Smooth muscle cell (in vitro differentiated cells): ENCODE results near the gene KCNK2. TPM values are rescaled to one million over a fixed set of nuclear protein-coding genes. Genes with fewer than 3 reads are reported as not detected.

ENCODE experiments used
- DNase-seq: peaks from one replicate; lab custom pipeline; 2025; ENCODE audit not compliant: unreplicated experiment; lab: John Stamatoyannopoulos, UW
- H2AFZ ChIP-seq: fragments of 200-600 bp; sonication (generic); 2 replicates; pipeline ENCODE4 v1.6.0; 2016; ENCODE audit warnings: antibody characterized with exemption, low read depth, mild to moderate bottlenecking
- H3F3A ChIP-seq: fragments of 200-600 bp; sonication (generic); 2 replicates; pipeline ENCODE4 v1.6.0; 2017; ENCODE audit warnings: antibody characterized with exemption, low read depth
- H3K27ac ChIP-seq: fragments of 200-600 bp; sonication (generic); 2 replicates; pipeline ENCODE4 v1.5.1; 2016; ENCODE audit warnings: low read depth, mild to moderate bottlenecking
- H3K27me3 ChIP-seq: fragments of 200-600 bp; sonication (generic); 2 replicates; pipeline ENCODE4 v1.6.1; 2016; ENCODE audit warnings: low read depth, mild to moderate bottlenecking
- H3K36me3 ChIP-seq: fragments of 200-600 bp; sonication (generic); 2 replicates; pipeline ENCODE4 v1.5.1; 2016; ENCODE audit warnings: low read depth
- H3K4me1 ChIP-seq: fragments of 200-600 bp; sonication (generic); 2 replicates; pipeline ENCODE4 v1.5.1; 2016; ENCODE audit warnings: low read depth
- H3K4me2 ChIP-seq: fragments of 200-600 bp; sonication (generic); 2 replicates; pipeline ENCODE4 v1.6.0; 2016; ENCODE audit warnings: mild to moderate bottlenecking
- H3K4me3 ChIP-seq: fragments of 200-600 bp; sonication (generic); 2 replicates; pipeline ENCODE4 v1.5.1; 2016; ENCODE audit warnings: mild to moderate bottlenecking
- H3K79me2 ChIP-seq: fragments of 200-600 bp; sonication (generic); 2 replicates; pipeline ENCODE4 v1.6.0; 2016; ENCODE audit warnings: low read depth, mild to moderate bottlenecking
- H3K9ac ChIP-seq: fragments of 200-600 bp; sonication (generic); 2 replicates; pipeline ENCODE4 v1.6.0; 2016; ENCODE audit warnings: low read depth
- H3K9me3 ChIP-seq: fragments of 200-600 bp; sonication (generic); replicated peaks from 2 replicates; pipeline ENCODE4 v1.5.1; 2016; ENCODE audit warnings: low read depth
- H4K20me1 ChIP-seq: fragments of 200-600 bp; sonication (generic); 2 replicates; pipeline ENCODE4 v1.6.0; 2016; ENCODE audit warnings: low read depth
- WGBS: methylation state at CpG from one replicate; pipeline ENCODE4 v1.1.7; 2016; ENCODE audit warnings: low lambda C conversion rate; 5-methylcytosine and 5-hydroxymethylcytosine counted together
- polyA plus RNA-seq: library from polyadenylated mRNA; unstranded; fragments of >200 nt; fragmentation: Nextera tagmentation; extraction: Ambion mirVana; gene quantifications from 2 replicates; pipeline ENCODE4 v1.2.1, GENCODE V29; 2016
- total RNA-seq: library from RNA; depleted of rRNA; stranded (reverse); fragments of >200 nt; gene quantifications from 2 replicates; pipeline ENCODE4 v1.2.3, GENCODE V29; 2014
- TF ChIP-seq, protein P1 (sequence below): fragments of 200-600 bp; sonication (generic); IDR thresholded peaks from 2 replicates; pipeline ENCODE4 v1.5.1; 2017; ENCODE audit warnings: borderline replicate concordance, mild to moderate bottlenecking, antibody characterized with exemption; ENCODE audit not compliant: insufficient read depth, poor library complexity, severe bottlenecking

Gene KCNK2
- total and polyA plus RNA-seq, 2 experiments from 2014 or later, result not detected

DNA sequence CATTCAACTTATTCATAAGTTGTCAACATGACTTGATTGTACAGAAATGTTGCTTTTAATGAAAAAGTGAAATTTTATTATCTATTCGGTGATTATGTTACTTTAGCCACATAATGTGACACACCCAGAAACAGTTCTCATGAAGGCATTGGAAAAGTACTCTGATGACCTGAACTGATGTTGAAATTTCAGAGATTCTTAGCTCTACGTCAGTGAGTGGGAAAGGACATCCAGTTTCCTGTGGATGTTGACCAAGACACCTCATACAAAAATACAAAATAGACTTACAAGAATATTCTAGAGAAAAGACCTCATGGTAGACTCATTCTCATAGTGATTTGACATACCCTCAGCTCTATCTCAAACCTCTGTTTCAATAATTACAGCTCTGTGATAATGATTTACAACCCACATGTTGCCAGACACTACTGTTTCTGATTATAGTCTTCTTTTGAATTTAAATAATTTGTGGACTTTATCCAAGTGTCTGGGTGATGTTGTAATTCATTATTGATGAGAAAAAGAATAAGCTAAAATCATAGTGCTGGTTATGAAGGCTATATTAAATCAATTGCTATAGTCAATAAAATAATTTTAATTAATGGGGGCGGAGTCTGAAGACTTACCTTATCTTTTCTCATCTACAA is 37.3 kb downstream of the KCNK2 start:
- no peak for DNase-seq
- H3K79me2 ChIP-seq, result no peaks in the 10 kb centered on the region

DNA sequence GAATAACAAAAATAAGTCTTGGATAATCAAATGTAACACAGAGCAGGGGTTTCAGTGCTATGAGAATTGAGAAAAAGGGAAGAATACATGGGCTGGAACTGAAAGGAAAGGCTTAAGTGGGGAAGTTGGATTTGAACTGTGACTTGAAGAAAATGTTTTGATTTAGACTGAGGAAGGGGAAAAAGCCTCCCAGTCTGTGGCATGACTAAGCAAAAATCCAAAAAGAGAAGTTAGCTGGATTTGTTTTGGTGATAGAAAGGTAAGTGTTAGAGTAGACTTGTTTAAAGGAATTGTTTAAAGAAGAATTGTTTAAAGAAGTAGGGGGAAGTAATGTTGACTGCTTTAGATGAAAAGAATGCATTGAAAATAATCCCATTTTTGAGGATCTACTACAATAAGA is 46.0 kb downstream of the KCNK2 start:
- no peaks in the 10 kb centered on the region for H4K20me1 ChIP-seq
- H3F3A ChIP-seq, result no peaks in the 10 kb centered on the region
- no peak overlapping the region for H3K4me2 ChIP-seq
- no peak overlapping the region for H2AFZ ChIP-seq
- no peaks in the 10 kb centered on the region for H3K36me3 ChIP-seq
- no peaks in the 10 kb centered on the region for H3K79me2 ChIP-seq
- H3K9ac ChIP-seq, result no peak overlapping the region
- no peaks in the 10 kb centered on the region for H3K4me1 ChIP-seq
- H3K27me3 ChIP-seq, result no peaks in the 10 kb centered on the region
- no peak overlapping the region for H3K4me3 ChIP-seq
- H3K9me3 ChIP-seq, result no peaks in the 10 kb centered on the region
- no peak for DNase-seq
- no peak overlapping the region for H3K27ac ChIP-seq
- TF ChIP-seq, protein P1, sequence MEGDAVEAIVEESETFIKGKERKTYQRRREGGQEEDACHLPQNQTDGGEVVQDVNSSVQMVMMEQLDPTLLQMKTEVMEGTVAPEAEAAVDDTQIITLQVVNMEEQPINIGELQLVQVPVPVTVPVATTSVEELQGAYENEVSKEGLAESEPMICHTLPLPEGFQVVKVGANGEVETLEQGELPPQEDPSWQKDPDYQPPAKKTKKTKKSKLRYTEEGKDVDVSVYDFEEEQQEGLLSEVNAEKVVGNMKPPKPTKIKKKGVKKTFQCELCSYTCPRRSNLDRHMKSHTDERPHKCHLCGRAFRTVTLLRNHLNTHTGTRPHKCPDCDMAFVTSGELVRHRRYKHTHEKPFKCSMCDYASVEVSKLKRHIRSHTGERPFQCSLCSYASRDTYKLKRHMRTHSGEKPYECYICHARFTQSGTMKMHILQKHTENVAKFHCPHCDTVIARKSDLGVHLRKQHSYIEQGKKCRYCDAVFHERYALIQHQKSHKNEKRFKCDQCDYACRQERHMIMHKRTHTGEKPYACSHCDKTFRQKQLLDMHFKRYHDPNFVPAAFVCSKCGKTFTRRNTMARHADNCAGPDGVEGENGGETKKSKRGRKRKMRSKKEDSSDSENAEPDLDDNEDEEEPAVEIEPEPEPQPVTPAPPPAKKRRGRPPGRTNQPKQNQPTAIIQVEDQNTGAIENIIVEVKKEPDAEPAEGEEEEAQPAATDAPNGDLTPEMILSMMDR, result no peak

More for the DNA sequence above, 37.3 kb downstream of the KCNK2 start:
- TF ChIP-seq, protein P1, result no peak
- Histone ChIP-seq H3K36me3 (no peaks in the 10 kb centered on the region), H3K4me2 (no peak overlapping the region), H3K9ac (no peak overlapping the region), H3F3A (no peaks in the 10 kb centered on the region), H3K4me1 (no peaks in the 10 kb centered on the region), H3K9me3 (no peaks in the 10 kb centered on the region), H2AFZ (no peak overlapping the region), H3K27ac (no peak overlapping the region), H4K20me1 (no peaks in the 10 kb centered on the region), H3K4me3 (no peak overlapping the region), H3K27me3 (no peaks in the 10 kb centered on the region)
- 73% methylated on average over 3 of the region's 3 CpGs for WGBS

DNA sequence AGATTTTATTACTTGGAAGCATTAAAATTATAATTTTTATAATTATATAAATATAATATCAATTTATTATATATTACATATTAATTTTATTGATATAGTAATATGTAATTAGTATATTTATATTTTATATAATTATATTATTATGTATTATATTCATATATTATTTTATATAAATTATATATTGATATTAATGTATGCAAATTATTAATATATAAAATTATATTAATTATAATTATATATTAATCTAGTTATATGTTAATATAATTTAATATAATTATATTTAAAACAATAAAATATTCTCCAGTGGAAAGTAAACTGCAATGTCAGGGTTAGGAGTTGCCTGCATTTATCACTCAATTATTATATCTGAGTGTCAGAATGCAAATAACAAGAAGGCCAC is 48.8 kb downstream of the KCNK2 start:
- Histone ChIP-seq H3K4me3 (no peak overlapping the region), H4K20me1 (no peaks in the 10 kb centered on the region), H3K27ac (no peak overlapping the region), H3K9ac (no peak overlapping the region), H3K79me2 (no peaks in the 10 kb centered on the region), H3F3A (no peaks in the 10 kb centered on the region), H3K36me3 (no peaks in the 10 kb centered on the region), H2AFZ (no peak overlapping the region), H3K27me3 (no peaks in the 10 kb centered on the region), H3K4me1 (no peaks in the 10 kb centered on the region), H3K4me2 (no peak overlapping the region), H3K9me3 (no peaks in the 10 kb centered on the region)
- TF ChIP-seq, protein P1, result no peak
- no peak for DNase-seq

DNA sequence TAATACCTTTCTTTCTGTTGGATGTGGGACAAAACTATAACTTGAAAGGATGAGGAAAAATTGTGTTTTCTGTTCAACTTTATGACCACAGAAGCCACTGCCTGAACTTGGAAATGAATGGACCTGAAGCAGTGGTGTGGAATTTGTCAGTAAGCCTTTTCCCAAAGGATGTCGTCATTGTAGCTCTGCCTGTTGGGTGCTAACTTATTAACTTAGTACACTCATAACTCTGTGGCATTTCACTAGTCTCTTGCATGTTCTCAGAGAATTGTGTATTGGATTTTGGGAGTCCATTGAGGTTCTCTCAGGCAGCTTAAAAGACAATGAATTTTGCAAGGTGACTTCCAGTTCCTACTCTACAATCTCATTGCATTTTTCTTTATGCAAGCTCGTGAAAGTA is 49.6 kb downstream of the KCNK2 start:
- H3K4me2 ChIP-seq, result no peak overlapping the region
- WGBS, result 82% methylated on average over 2 of the region's 2 CpGs
- H4K20me1 ChIP-seq, result no peaks in the 10 kb centered on the region
- H3K4me1 ChIP-seq, result no peaks in the 10 kb centered on the region
- H3K79me2 ChIP-seq, result no peaks in the 10 kb centered on the region
- H3K9ac ChIP-seq, result no peak overlapping the region
- H3K36me3 ChIP-seq, result no peaks in the 10 kb centered on the region
- H3K27ac ChIP-seq, result no peak overlapping the region
- no peaks in the 10 kb centered on the region for H3F3A ChIP-seq
- no peak overlapping the region for H3K4me3 ChIP-seq
- H3K27me3 ChIP-seq, result no peaks in the 10 kb centered on the region
- H2AFZ ChIP-seq, result no peak overlapping the region
- no peaks in the 10 kb centered on the region for H3K9me3 ChIP-seq
- DNase-seq, result no peak
- TF ChIP-seq, protein P1, result no peak
